K562 (cell line): ENCODE measurements around the gene BNIPL. TPM values are rescaled to one million over a fixed set of nuclear protein-coding genes. Genes with fewer than 3 reads are reported as not detected.

Source experiments
- ATF1 ChIP-seq, 2 experiments: fragments of 450-650 bp in 1 of 2; IDR thresholded peaks; 2 replicates each; pipeline ENCODE4 v1.6.1; 2016; ENCODE audit warnings: missing compliant biosample characterization in 1 of 2, missing genetic modification characterization in 1 of 2
- DACH1 ChIP-seq: fragments of 450-650 bp; IDR thresholded peaks from 2 replicates; pipeline ENCODE4 v1.6.1; 2018; ENCODE audit not compliant: partially characterized antibody
- DPF2 ChIP-seq: fragments of 450-650 bp; IDR thresholded peaks from 2 replicates; pipeline ENCODE4 v1.6.1; 2016
- E2F5 ChIP-seq: sonication (generic); formaldehyde crosslinking; IDR thresholded peaks from 2 replicates; pipeline ENCODE4 v1.8.0; 2022; ENCODE audit warnings: mild to moderate bottlenecking, missing genetic modification reagents
- FOXJ2 ChIP-seq: fragments of 200-800 bp; sonication (Bioruptor generic); IDR thresholded peaks from 2 replicates; pipeline ENCODE4 v1.6.1; 2016; ENCODE audit warnings: missing genetic modification characterization, missing compliant biosample characterization
- GATAD2A ChIP-seq: fragments of 450-650 bp; IDR thresholded peaks from 2 replicates; pipeline ENCODE4 v1.6.1; 2017
- IRF2 ChIP-seq: sonication (generic); formaldehyde crosslinking; IDR thresholded peaks from 2 replicates; pipeline ENCODE4 v1.8.1; 2022; ENCODE audit warnings: mild to moderate bottlenecking, missing genetic modification reagents
- KAT8 ChIP-seq: fragments of 450-650 bp; IDR thresholded peaks from 2 replicates; pipeline ENCODE4 v1.6.1; 2016; ENCODE audit warnings: low read depth, mild to moderate bottlenecking
- MTA3 ChIP-seq: fragments of 450-650 bp; formaldehyde crosslinking; IDR thresholded peaks from 2 replicates; pipeline ENCODE4 v1.6.1; 2017; ENCODE audit warnings: mild to moderate bottlenecking, borderline replicate concordance
- NONO ChIP-seq, 2 experiments: fragments of 200-400 bp in 1 of 2; fragments of 450-650 bp in 1 of 2; formaldehyde crosslinking in 1 of 2; IDR thresholded peaks; 2 replicates each; pipeline ENCODE4 v1.6.1; 2017; ENCODE audit warnings: low read depth in 2 of 2, mild to moderate bottlenecking in 2 of 2, moderate library complexity in 2 of 2, low read length in 1 of 2
- NR2C1 ChIP-seq, 2 experiments: fragments of 450-650 bp; IDR thresholded peaks; 2 replicates each; pipeline ENCODE4 v1.6.1; 2017; ENCODE audit warnings: mild to moderate bottlenecking in 2 of 2, antibody characterized with exemption in 1 of 2, inconsistent platforms in 1 of 2, missing compliant biosample characterization in 1 of 2, missing genetic modification characterization in 1 of 2
- POLR3A ChIP-seq: IDR thresholded peaks from 2 replicates; pipeline ENCODE4 v1.6.1; 2011; ENCODE audit warnings: borderline replicate concordance, mild to moderate bottlenecking, moderate library complexity; ENCODE audit not compliant: insufficient read length, insufficient read depth; ENCODE audit errors: extremely low read depth
- PRPF4 ChIP-seq: fragments of 200-400 bp; formaldehyde crosslinking; IDR thresholded peaks from one replicate; pipeline ENCODE4 v1.6.1; 2017; ENCODE audit warnings: low read length, low read depth, mild to moderate bottlenecking; ENCODE audit not compliant: insufficient read depth, poor library complexity, severe bottlenecking
- SRSF1 ChIP-seq: fragments of 200-400 bp; formaldehyde crosslinking; IDR thresholded peaks from 2 replicates; pipeline ENCODE4 v1.6.1; 2017; ENCODE audit warnings: mild to moderate bottlenecking, low read depth, low read length, moderate library complexity
- TAF9B ChIP-seq: fragments of 450-650 bp; IDR thresholded peaks from 2 replicates; pipeline ENCODE4 v1.6.1; 2018; ENCODE audit warnings: mild to moderate bottlenecking; ENCODE audit not compliant: partially characterized antibody
- TEAD1 ChIP-seq, 2 experiments: fragments of 450-650 bp in 1 of 2; sonication (generic) in 1 of 2; formaldehyde crosslinking; IDR thresholded peaks; 2 replicates each; pipeline versions ENCODE4 v1.4.0 to v1.8.0; 2020 to 2022; ENCODE audit warnings: mild to moderate bottlenecking in 2 of 2, missing genetic modification reagents in 1 of 2
- USF1 ChIP-seq: sonication (generic); formaldehyde crosslinking; IDR thresholded peaks from 2 replicates; pipeline ENCODE4 v1.9.0; 2022; ENCODE audit warnings: mild to moderate bottlenecking, missing genetic modification reagents
- ZNF253 ChIP-seq: fragments of 250-450 bp; sonication (Bioruptor Pico); conservative IDR thresholded peaks from 2 replicates; pipeline ENCODE4 v1.6.1; 2021; ENCODE audit warnings: mild to moderate bottlenecking
- ZNF444 ChIP-seq: fragments of 250-450 bp; sonication (Bioruptor Pico); IDR thresholded peaks from 2 replicates; pipeline ENCODE4 v1.4.0; 2020; ENCODE audit warnings: mild to moderate bottlenecking, moderate library complexity
- polyA plus RNA-seq, 8 experiments: library from polyadenylated mRNA; depleted of rRNA in 4 of 8; stranded (reverse) in 5 of 8; unstranded in 3 of 8; fragments of >200 nt; fragmentation: Nextera tagmentation in 2 of 8; fragmentation: Illumina TruSeq in 1 of 8; extraction: Ambion mirVana in 2 of 8; extraction: Trizol in 1 of 8; gene quantifications; 2 replicates each; pipeline versions ENCODE4 v1.2.1 to v1.2.3, GENCODE V29; 2011 to 2014; ENCODE audit warnings: inconsistent platforms in 1 of 8, missing spikeins in 1 of 8
- total RNA-seq, 7 experiments: library from RNA; depleted of rRNA in 6 of 7; stranded (reverse); fragments of >200 nt in 6 of 7; fragmentation: Illumina TruSeq in 2 of 7; extraction: Trizol in 2 of 7; gene quantifications; 2 replicates each; pipeline versions ENCODE4 v1.2.1 to v1.2.3, GENCODE V29; 2011 to 2021; ENCODE audit warnings: low replicate concordance in 1 of 7
- TF ChIP-seq, protein P1 (sequence below): sonication (generic); formaldehyde crosslinking; IDR thresholded peaks from 2 replicates; pipeline ENCODE4 v1.8.0; 2022; ENCODE audit warnings: mild to moderate bottlenecking, missing genetic modification reagents
- TF ChIP-seq, protein P2 (sequence below): fragments of 450-650 bp; IDR thresholded peaks from 2 replicates; pipeline ENCODE4 v1.6.1; 2016; ENCODE audit warnings: low read depth, mild to moderate bottlenecking, moderate library complexity

Gene BNIPL
- total and polyA plus RNA-seq, 9 of the 15 experiments (the other 6 are each of a cell fraction or from before 2014, with no cell fraction given) = 0.08 to 1.4 (median 0.68) TPM

GRCh38 chr1:150999051-150999674 is 37.2 kb upstream of the BNIPL start (continued):
- TF ChIP-seq NONO (IDR thresholded peaks at IDR 0.05; ENCODE audit: low read depth in 2 of 2, low read length in 1 of 2) (no peak), DPF2 (peak; percentile 90), FOXJ2 (tag) (0 out of 2 replicates have a peak, but pooled peaks have one; percentile 38), USF1 (no peak), GATAD2A (peak; percentile 93), IRF2 (no peak), ATF1 (CRISPR knock-in tag; IDR thresholded peaks at IDR 0.05) (no peak), ATF1 (tag; IDR thresholded peaks at IDR 0.05) (peak; percentile 70), E2F5 (CRISPR knock-in tag) (no peak), PRPF4 (no peak), ZNF444 (CRISPR knock-in tag) (no peak), TEAD1 (CRISPR knock-in tag; IDR thresholded peaks at IDR 0.05) (no peak), DACH1 (peak; percentile 82), POLR3A (no peak), SRSF1 (no peak), NR2C1 (IDR thresholded peaks at IDR 0.05) (no peak), NR2C1 (tag; IDR thresholded peaks at IDR 0.05) (peak; percentile 63; the same call in 1 of the 2 replicates), KAT8 (no peak), MTA3 (0 out of 2 replicates have a peak, but pooled peaks have one; percentile 47), TAF9B (peak; percentile 80), ZNF253 (CRISPR knock-in tag) (no peak)
- TF ChIP-seq, protein P1, sequence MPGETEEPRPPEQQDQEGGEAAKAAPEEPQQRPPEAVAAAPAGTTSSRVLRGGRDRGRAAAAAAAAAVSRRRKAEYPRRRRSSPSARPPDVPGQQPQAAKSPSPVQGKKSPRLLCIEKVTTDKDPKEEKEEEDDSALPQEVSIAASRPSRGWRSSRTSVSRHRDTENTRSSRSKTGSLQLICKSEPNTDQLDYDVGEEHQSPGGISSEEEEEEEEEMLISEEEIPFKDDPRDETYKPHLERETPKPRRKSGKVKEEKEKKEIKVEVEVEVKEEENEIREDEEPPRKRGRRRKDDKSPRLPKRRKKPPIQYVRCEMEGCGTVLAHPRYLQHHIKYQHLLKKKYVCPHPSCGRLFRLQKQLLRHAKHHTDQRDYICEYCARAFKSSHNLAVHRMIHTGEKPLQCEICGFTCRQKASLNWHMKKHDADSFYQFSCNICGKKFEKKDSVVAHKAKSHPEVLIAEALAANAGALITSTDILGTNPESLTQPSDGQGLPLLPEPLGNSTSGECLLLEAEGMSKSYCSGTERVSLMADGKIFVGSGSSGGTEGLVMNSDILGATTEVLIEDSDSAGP = no peak
- TF ChIP-seq, protein P2, sequence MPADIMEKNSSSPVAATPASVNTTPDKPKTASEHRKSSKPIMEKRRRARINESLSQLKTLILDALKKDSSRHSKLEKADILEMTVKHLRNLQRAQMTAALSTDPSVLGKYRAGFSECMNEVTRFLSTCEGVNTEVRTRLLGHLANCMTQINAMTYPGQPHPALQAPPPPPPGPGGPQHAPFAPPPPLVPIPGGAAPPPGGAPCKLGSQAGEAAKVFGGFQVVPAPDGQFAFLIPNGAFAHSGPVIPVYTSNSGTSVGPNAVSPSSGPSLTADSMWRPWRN = 0 out of 2 replicates have a peak, but pooled peaks have one; percentile 26
